ENCODE measurements around the gene ACTL9.
"Not testable (repeated sequence)": the region's sequence is repeated elsewhere in the genome, so short reads cannot be mapped to it uniquely, and the experiment has no call there.

ACTL9 gene

GRCh38 chr19:8698433-8699063 lies at the start of gene ACTL9:
TSS of gene ACTL9 (minus strand) at chr19:8698795. CDS start at chr19:8698701, 94 bp downstream.
- DNase-seq: no peak

- DNase-seq: not testable (repeated sequence)
Measured at GRCh38 chr19:8739291-8740065, 40.9 kb upstream of the ACTL9 start.

GRCh38 chr19:8738377-8738776 lies 39.8 kb upstream of the ACTL9 start:
- no peak for DNase-seq

- no peak for DNase-seq
Measured at GRCh38 chr19:8731428-8732169, 33.0 kb upstream of the ACTL9 start.

DNA sequence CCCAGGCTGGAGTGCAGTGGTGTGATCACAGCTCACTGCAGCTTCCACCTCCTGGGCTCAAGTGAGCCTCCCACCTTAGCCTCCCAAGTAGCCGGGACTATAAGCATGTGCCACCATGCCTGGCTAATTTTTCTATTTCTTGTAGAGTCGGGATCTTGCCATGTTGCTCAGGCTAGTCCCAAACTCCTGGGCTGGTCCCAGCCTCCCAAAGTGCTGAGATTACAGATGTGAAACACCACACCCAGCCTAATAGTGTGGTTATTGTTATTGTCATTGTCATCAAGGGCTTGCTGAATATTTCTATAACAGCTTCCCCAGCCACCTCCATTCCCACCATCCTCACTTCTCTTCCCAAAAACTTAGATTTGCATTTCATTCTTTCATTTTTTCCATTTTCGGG lies 25.7 kb upstream of the ACTL9 start:
- no peak for DNase-seq

- no peak for DNase-seq
Measured at GRCh38 chr19:8722032-8722431, 23.4 kb upstream of the ACTL9 start.

DNA sequence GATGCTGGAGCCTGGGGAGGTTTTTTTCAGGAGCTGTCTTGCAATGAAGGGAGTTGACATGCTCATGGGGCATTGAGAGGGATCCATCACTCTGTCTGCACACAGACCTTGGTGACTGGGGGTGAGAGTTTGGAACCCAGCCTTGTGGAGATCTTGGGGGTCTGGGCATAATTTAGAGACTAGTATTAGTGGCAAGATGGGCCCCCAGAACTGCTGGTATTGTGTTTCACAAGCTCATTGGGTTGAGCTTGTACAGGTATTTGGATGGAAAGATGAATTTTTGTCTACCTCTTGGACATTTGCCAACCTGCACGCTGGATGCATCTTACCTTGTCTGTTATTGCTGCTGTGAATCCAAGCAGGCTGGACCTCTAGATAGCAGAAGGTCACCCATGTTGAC lies 22.7 kb upstream of the ACTL9 start, which contains the start of gene OR2Z1:
Gene OR2Z1 (plus strand): TSS at position 301 of the 400 bp plus-strand sequence. CDS start 9,395 bp downstream, outside the sequence.
- DNase-seq: no peak

GRCh38 chr19:8710337-8710736 lies 11.7 kb upstream of the ACTL9 start:
- not testable (repeated sequence) for DNase-seq

GRCh38 chr19:8705742-8706141 lies 7.1 kb upstream of the ACTL9 start:
- peak; percentile 29 for DNase-seq

GRCh38 chr19:8705304-8705703 lies 6.7 kb upstream of the ACTL9 start:
- DNase-seq: not testable (repeated sequence)

- no peak for DNase-seq
Measured at GRCh38 chr19:8703223-8703622, 4.6 kb upstream of the ACTL9 start.

- peak; percentile 43 for DNase-seq
Measured at GRCh38 chr19:8702350-8702749, 3.8 kb upstream of the ACTL9 start.

GRCh38 chr19:8700956-8701355 lies 2.4 kb upstream of the ACTL9 start:
- DNase-seq: no peak

DNA sequence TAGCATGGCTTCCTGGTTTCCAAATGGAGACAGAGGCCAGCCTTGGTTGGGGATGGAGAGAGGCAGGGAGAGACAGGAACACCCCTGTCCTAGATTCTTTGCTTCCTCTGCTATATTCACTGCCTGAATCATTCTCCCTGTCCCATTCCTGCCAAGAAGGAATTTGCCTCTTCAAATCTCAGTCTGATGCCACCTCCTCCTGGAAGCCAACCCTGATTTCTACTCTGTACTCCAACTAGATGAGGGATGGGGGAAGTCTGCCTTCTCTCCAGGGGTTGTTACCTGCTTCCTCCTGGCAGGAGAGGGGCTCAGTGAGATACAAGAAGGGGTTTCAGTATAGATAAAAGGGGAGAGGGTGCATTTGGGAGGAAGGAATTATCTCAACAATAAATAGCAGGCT lies 1.3 kb upstream of the ACTL9 start:
- no peak for DNase-seq

DNA sequence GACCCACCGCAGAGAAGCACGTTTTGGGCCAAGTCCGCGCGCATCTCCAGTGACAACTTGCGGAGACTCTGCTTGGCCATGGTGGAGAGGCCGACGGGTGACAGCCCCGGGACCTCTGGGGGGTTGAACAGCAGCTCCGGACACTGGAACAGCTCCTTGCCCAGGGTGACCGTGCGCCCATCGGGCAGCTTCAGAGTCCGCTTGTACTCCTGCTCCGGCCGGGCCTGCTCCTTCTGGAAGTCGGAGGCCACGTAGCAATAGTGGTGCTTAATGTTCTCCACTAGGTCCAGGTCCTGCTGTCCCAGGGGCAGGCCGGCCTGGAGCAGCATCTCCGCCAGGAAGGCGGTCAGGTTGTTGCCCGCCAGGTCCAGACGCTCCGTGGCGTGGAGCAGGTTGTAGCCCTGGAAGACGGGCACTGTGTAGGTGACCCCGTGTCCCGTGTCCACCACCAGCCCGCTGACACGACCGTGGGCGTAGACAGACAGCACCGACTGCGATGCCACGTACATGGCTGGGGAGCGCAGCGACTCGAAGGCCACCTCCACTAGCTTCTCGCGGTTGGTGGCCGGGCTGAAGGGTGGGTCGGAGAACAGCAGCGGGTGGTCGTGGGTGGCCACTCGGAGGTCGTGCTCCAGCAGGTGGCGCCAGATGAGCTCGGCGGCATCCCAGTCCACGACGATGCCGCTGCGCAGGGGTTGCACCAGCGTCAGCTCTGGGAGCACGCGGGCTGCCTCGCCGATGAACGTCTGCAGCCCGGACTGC lies 743 bp downstream of the ACTL9 start:
- peak; percentile 8 for DNase-seq

GRCh38 chr19:8696993-8697392 lies 1.6 kb downstream of the ACTL9 start:
- DNase-seq: no peak

- no peak for DNase-seq
Measured at GRCh38 chr19:8695911-8696310, 2.7 kb downstream of the ACTL9 start.

DNA sequence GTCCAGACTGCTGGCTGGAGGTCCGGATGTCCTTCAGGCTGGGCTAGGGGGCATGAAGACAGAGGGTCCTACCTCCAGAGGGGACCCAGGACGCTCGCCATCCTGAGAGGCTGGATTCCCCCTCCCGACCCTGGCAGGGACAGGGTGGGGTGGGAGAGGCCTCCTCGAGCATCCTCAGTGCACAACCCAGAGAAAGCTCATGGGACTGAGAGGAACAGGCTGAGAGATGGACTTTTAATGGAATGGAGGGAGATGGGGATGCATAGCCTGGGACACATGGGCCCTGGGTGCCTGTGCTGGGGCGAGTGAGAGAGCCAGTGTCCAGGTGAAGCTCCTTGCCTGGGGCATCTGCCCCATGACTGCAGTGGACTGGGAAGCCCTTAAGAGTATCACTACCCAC lies 3.1 kb downstream of the ACTL9 start:
- no peak for DNase-seq

DNA sequence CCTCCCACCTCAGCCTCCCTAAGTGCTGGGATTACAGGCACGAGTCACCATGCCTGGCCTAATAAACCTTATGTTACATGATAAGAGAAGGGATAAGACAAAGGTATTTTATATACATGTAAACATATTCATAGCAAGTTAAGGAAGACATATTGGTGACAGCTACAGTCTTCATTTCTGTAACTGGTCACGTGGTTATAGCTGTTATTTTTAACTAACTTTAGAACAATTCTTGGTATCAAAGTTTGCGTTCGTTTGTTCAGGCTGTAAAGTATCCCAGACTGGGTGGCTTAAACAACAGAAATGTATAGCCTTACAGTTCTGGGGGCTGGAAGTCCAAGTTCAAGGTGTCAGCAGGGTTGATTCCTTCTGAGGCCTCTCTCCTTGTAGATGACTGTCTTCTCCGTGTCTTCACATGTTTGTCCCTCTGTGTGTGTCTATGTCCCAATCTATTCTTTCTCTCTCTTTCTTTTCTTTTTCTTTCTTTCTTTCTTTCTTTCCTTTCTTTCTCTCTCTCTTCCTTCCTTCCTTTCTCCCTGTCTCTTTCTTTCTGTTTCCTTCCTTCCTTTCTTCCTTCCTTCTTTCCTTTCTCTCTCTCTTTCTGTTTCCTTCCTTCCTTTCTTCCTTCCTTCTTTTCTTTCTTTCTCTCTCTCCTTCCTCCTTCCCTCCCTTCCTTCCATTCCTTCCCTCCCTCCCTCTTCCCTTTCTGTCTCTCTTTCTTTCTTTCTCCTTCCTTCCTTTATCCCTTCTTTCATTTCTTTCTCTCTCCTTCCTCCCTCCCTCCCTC lies 7.6 kb downstream of the ACTL9 start:
- no peak for DNase-seq

DNA sequence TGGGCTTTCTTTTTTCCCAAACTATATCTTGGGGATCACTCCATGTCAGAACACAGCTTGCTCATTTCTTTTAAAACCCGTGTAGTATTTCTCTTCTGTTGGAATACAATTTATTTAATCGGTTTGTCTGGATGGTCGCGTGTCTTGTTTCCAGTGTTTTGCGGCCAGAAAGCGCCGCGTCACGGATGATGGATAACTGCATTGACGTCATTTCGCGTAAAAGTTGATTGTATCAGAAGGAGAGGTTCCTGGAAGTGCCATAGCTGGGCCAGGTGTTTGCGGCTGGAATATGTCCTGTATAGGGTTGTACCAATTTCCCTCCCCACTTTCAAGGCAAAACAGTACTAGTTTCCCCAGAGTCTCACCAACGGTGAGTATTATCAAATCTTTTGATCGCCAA lies 9.7 kb downstream of the ACTL9 start:
- DNase-seq: no peak

DNA sequence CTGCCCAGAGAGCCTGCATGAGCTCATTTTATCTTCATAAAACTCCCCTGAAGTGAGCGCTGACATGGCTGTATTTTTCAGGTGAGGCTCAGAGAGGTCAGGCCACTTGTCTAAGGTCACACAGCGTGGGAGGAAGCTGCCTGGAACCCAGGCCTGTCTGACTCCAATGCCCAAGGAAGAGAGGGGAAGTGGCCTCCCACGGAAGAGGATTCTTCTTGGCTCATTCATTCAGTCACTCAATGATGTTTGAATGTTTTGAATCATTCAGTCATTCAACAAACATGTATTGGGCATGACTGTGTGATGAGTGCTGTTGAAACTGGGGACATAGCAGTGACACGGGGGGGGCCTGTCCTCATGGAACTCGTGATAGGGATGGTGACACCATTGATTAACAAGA lies 12.0 kb downstream of the ACTL9 start:
- DNase-seq: no peak

Measured in CD4-positive, alpha-beta T cell treated with Interleukin-21 for 1 hour (primary cell).